Neuronal stem cell (in vitro differentiated cells): ENCODE data around the gene DLG3.
A peak's percentile ranks its signal among the peaks of the same experiment; 100 is the strongest.

ENCODE experiments used
- DNase-seq: peaks from one replicate; pipeline ENCODE4 v3.0.0-alpha.2; 2013; ENCODE audit warnings: low spot score
- H2AFZ ChIP-seq: one replicate; pipeline ENCODE4 v1.6.1; 2013; ENCODE audit warnings: mild to moderate bottlenecking, low read length, inconsistent platforms
- H2AK5ac ChIP-seq: 2 replicates; pipeline ENCODE4 v1.6.1; 2013; ENCODE audit warnings: low read depth, mild to moderate bottlenecking, inconsistent platforms, low read length, moderate library complexity, mixed read lengths
- H2BK120ac ChIP-seq: 2 replicates; pipeline ENCODE4 v1.6.1; 2013; ENCODE audit warnings: low read depth, mild to moderate bottlenecking, inconsistent platforms, low read length, moderate library complexity, mixed read lengths
- H2BK12ac ChIP-seq: one replicate; pipeline ENCODE4 v1.6.1; 2013; ENCODE audit warnings: low read length, inconsistent platforms
- H2BK15ac ChIP-seq: 2 replicates; pipeline ENCODE4 v1.6.1; 2013; ENCODE audit warnings: mild to moderate bottlenecking, low read length, inconsistent platforms, mixed read lengths
- H2BK5ac ChIP-seq: one replicate; pipeline ENCODE4 v1.6.1; 2013; ENCODE audit warnings: inconsistent platforms, mild to moderate bottlenecking, low read length, moderate library complexity
- H3K14ac ChIP-seq: one replicate; pipeline ENCODE4 v1.6.1; 2013; ENCODE audit warnings: low read length, inconsistent platforms
- H3K18ac ChIP-seq: 2 replicates; pipeline ENCODE4 v1.6.1; 2013; ENCODE audit warnings: low read length, inconsistent platforms
- H3K23ac ChIP-seq: 2 replicates; pipeline ENCODE4 v1.6.1; 2013; ENCODE audit warnings: low read depth, mild to moderate bottlenecking, mixed read lengths, low read length, inconsistent platforms; ENCODE audit not compliant: poor library complexity
- H3K27ac ChIP-seq: replicated peaks from 3 replicates; pipeline ENCODE4 v1.5.1; 2013; ENCODE audit warnings: low read length, inconsistent platforms
- H3K27me3 ChIP-seq, 3 experiments: 2 replicates each; pipeline ENCODE4 v1.6.1; 2013; ENCODE audit warnings: low read length in 3 of 3, mild to moderate bottlenecking in 2 of 3, inconsistent platforms in 1 of 3, low read depth in 1 of 3, mixed read lengths in 1 of 3, moderate library complexity in 1 of 3; ENCODE audit not compliant: control insufficient read depth in 3 of 3, insufficient read depth in 3 of 3
- H3K36me3 ChIP-seq, 2 donors: replicated peaks in 1 of 2; 2 replicates each; pipeline ENCODE4 v1.6.1; 2013; ENCODE audit warnings: low read length in 2 of 2; ENCODE audit not compliant: control insufficient read depth in 2 of 2, insufficient read depth in 2 of 2
- H3K4ac ChIP-seq: 2 replicates; pipeline ENCODE4 v1.6.1; 2013; ENCODE audit warnings: inconsistent platforms, mild to moderate bottlenecking, low read length, moderate library complexity
- H3K4me1 ChIP-seq, 2 donors: 1 replicate in 1 of 2; 2 replicates in 1 of 2; pipeline ENCODE4 v1.6.1; 2013; ENCODE audit warnings: low read length in 2 of 2, low read depth in 1 of 2; ENCODE audit not compliant: control insufficient read depth in 2 of 2, insufficient read depth in 1 of 2
- H3K4me2 ChIP-seq: one replicate; pipeline ENCODE4 v1.6.1; 2013; ENCODE audit warnings: mild to moderate bottlenecking, low read length, inconsistent platforms; ENCODE audit not compliant: insufficient read depth, poor library complexity, severe bottlenecking
- H3K4me3 ChIP-seq, 2 donors: 2 replicates each; pipeline ENCODE4 v1.5.1; 2013; ENCODE audit warnings: low read length in 2 of 2, mild to moderate bottlenecking in 2 of 2, inconsistent platforms in 1 of 2, moderate library complexity in 1 of 2
- H3K79me1 ChIP-seq: one replicate; pipeline ENCODE4 v1.6.1; 2013; ENCODE audit warnings: low read depth, mild to moderate bottlenecking, inconsistent platforms, low read length, moderate library complexity
- H3K9ac ChIP-seq: one replicate; pipeline ENCODE4 v1.6.1; 2013; ENCODE audit warnings: mild to moderate bottlenecking, low read depth, low read length, inconsistent platforms; ENCODE audit not compliant: poor library complexity
- H3K9me3 ChIP-seq, 2 donors: replicated peaks in 1 of 2; 2 replicates each; pipeline versions ENCODE3 to v1.6.1; 2013; ENCODE audit warnings: low read length in 2 of 2, mild to moderate bottlenecking in 2 of 2, inconsistent platforms in 1 of 2, low read depth in 1 of 2, mixed read lengths in 1 of 2, moderate library complexity in 1 of 2; ENCODE audit not compliant: control insufficient read depth in 2 of 2, insufficient read depth in 1 of 2
- H4K8ac ChIP-seq: one replicate; pipeline ENCODE4 v1.6.1; 2013; ENCODE audit warnings: low read depth, mild to moderate bottlenecking, inconsistent platforms, low read length, moderate library complexity
- H4K91ac ChIP-seq: one replicate; pipeline ENCODE4 v1.6.1; 2013; ENCODE audit warnings: low read length, low read depth, mild to moderate bottlenecking, inconsistent platforms; ENCODE audit not compliant: poor library complexity
- WGBS, 2 donors: extraction: QIAGEN DNeasy Blood & Tissue Kit; methylation state at CpG; one replicate each; pipeline ENCODE4 v1.1.7; 2013; ENCODE audit warnings: missing lambda C conversion rate in 2 of 2, mixed read lengths in 1 of 2; ENCODE audit not compliant: insufficient read length in 2 of 2, insufficient replicate concordance in 1 of 2; ENCODE audit errors: extremely low coverage in 2 of 2; 5-methylcytosine and 5-hydroxymethylcytosine counted together

The DLG3 gene

DNA sequence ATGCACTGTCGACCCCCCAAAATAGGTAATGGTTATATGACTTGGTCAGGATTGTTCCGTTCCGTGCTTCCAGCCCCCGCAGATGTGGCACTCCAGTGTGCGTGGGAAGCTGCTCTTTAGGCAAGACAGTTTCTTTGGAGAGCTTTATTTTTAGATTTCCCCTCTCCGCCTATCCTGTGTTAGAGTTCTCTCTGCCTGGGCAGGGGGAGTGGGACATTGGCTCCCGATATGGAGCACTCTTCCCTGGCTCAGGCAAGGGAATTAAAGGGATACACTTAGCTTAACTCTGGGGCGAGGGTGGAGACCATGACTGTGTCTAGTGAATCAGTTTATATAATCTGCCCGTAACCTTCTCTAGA is 36.0 kb downstream of the DLG3 start:
- Histone ChIP-seq H2BK12ac (no peak overlapping the region), H4K8ac (no peak overlapping the region), H3K4me2 (peak overlapping the region; percentile 2), H2BK15ac (no peak overlapping the region), H3K27ac (peak overlapping the region; percentile 96), H3K14ac (no peak overlapping the region), H3K4me3 (no peak overlapping the region), H3K23ac (no peak overlapping the region), H2AFZ (no peak overlapping the region), H3K27me3 (no peaks in the 10 kb centered on the region), H2BK5ac (no peak overlapping the region), H2BK120ac (no peak overlapping the region), H3K9ac (no peak overlapping the region), H3K4ac (no peak overlapping the region), H4K91ac (no peak overlapping the region), H2AK5ac (no peak overlapping the region), H3K36me3 (peaks cover 3 to 58% of the 10 kb centered on the region in 2 donors), H3K79me1 (peaks cover 5% of the 10 kb centered on the region), H3K9me3 (no peaks in the 10 kb centered on the region), H3K4me1 (peaks cover 20 to 30% of the 10 kb centered on the region in 2 donors), H3K18ac (no peak overlapping the region)
- WGBS, 2 donors: no CpG with 5 or more reads among the region's 9 CpGs
- no peak for DNase-seq

DNA sequence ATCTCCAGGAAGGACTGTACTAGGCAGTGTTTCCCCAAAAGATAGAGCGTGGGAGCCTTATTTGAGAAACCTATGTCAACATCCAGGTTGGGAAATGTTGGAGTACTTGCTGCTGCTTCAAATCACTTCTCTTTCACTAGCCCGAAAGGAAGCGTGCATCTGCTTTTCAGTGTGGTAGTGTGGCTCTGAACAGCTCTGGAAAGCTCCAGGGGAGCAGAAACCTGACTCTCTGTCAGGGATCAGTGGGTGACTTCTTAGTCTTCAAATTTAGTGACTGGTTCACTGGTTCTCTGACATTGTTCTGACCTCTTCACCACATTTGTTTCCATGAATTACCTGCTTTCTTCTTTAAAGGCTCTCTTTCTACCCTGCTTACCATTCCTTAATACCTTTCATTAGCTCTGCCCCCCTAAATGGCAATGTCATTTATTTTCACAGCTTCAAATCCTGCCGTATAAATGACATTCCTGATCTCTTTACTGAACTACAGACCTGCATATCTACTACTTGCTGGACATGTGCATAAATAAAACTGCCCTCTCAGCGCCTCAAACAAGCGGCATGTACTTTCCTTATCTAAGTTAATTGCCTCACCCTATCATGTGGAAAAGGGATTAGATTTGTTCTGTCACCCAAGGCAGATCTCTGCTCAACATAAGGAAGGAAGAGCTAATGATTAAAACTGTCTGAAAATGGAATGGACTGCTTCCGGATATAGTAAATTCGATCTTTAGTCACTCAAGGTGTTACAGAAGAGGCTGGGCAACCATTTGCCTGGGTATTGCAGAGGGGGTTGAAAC is 37.0 kb downstream of the DLG3 start:
- peak overlapping the region; percentile 96 for H3K27ac ChIP-seq
- no peak overlapping the region for H3K23ac ChIP-seq
- H3K14ac ChIP-seq: no peak overlapping the region
- no peak overlapping the region for H2BK15ac ChIP-seq
- H2BK120ac ChIP-seq: no peak overlapping the region
- H2BK12ac ChIP-seq: no peak overlapping the region
- H3K4me3 ChIP-seq: no peak overlapping the region
- H3K79me1 ChIP-seq: peaks cover 5% of the 10 kb centered on the region
- peaks cover 18 to 27% of the 10 kb centered on the region in 2 donors for H3K4me1 ChIP-seq
- no peaks in the 10 kb centered on the region for H3K9me3 ChIP-seq
- H3K9ac ChIP-seq: no peak overlapping the region
- H4K91ac ChIP-seq: no peak overlapping the region
- WGBS, 2 donors: no CpG with 5 or more reads among the region's 8 CpGs
- H3K36me3 ChIP-seq: peaks cover 3 to 68% of the 10 kb centered on the region in 2 donors
- no peak overlapping the region for H3K4ac ChIP-seq
- H2BK5ac ChIP-seq: no peak overlapping the region
- H2AFZ ChIP-seq: no peak overlapping the region
- no peak for DNase-seq
- H3K18ac ChIP-seq: no peak overlapping the region
- no peak overlapping the region for H4K8ac ChIP-seq
- no peak overlapping the region for H3K4me2 ChIP-seq
- no peak overlapping the region for H2AK5ac ChIP-seq
- no peaks in the 10 kb centered on the region for H3K27me3 ChIP-seq

DNA sequence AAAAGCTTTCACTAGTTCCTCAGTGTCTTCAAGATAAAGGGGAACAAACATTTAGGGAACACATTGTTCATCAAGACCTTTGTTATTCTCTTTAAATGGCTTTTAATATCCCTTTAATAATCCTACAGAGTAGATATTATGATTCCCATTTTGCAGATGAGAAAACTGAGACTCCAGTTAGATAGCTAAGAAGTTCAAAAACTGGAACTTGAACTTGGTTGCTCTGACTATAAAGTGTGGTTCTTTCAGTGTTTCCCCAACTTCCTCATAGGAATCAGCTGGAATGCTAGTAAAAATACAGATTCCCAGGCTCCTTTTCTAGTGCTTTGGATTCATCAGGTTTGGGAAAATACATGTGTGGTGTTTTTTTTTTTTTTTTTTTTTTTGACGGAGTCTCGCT is 37.7 kb downstream of the DLG3 start:
- Histone ChIP-seq H3K9me3 (no peaks in the 10 kb centered on the region), H4K8ac (no peak overlapping the region), H3K9ac (no peak overlapping the region), H3K23ac (no peak overlapping the region), H2BK120ac (no peak overlapping the region), H3K79me1 (peaks cover 7% of the 10 kb centered on the region), H3K36me3 (peaks cover 4 to 74% of the 10 kb centered on the region in 2 donors), H2AK5ac (no peak overlapping the region), H3K14ac (no peak overlapping the region), H3K18ac (no peak overlapping the region), H3K4me2 (no peak overlapping the region), H3K4ac (no peak overlapping the region), H3K27ac (peak overlapping the region; percentile 80), H2BK15ac (no peak overlapping the region), H2BK5ac (no peak overlapping the region), H3K4me1 (peaks cover 12 to 27% of the 10 kb centered on the region in 2 donors), H3K27me3 (no peaks in the 10 kb centered on the region), H3K4me3 (no peak overlapping the region), H2AFZ (no peak overlapping the region), H4K91ac (no peak overlapping the region), H2BK12ac (no peak overlapping the region)
- WGBS, 2 donors: no CpG with 5 or more reads among the region's 2 CpGs
- DNase-seq: no peak

DNA sequence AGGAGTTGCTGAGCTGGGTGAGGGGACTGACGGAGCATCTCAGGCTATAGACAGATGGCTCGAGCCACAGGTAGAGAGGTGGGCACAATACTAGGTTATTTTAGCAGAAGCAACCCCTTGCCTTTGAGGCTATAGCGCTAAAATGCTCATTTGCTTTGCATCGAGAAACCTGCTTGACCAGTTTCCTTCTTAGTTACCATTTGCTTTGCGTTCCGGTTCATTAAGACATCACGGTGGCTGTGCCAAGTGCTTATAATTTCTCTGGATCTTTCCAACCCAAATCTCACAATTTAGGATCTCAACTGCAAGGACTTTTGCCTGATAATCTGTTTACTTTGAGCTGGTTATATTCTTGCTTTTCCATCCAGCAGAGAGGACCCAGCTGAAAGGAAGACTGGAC is 40.8 kb downstream of the DLG3 start:
- no peak for DNase-seq
- Histone ChIP-seq H4K8ac (no peak overlapping the region), H3K36me3 (peaks cover 5 to 73% of the 10 kb centered on the region in 2 donors), H3K4ac (no peak overlapping the region), H3K27ac (no peak overlapping the region), H3K4me1 (peaks cover 0 to 7% of the 10 kb centered on the region in 2 donors), H2BK120ac (no peak overlapping the region), H2AK5ac (no peak overlapping the region), H4K91ac (no peak overlapping the region), H3K4me3 (no peak overlapping the region), H3K9ac (no peak overlapping the region), H2AFZ (no peak overlapping the region), H3K9me3 (no peaks in the 10 kb centered on the region), H3K4me2 (no peak overlapping the region), H3K14ac (no peak overlapping the region), H3K79me1 (peaks cover 5% of the 10 kb centered on the region), H2BK5ac (no peak overlapping the region), H3K23ac (no peak overlapping the region), H3K27me3 (no peaks in the 10 kb centered on the region), H2BK15ac (no peak overlapping the region), H3K18ac (no peak overlapping the region), H2BK12ac (no peak overlapping the region)
- no CpG with 5 or more reads among the region's 7 CpGs for WGBS, 2 donors
